GM21723 (cell line): Measurements from ENCODE around the gene COMT.
"Not testable (repeated sequence)": the region's sequence is repeated elsewhere in the genome, so short reads cannot be mapped to it uniquely, and the experiment has no call there.

Source experiments
- ATAC-seq: cut with Tn5 transposase; IDR thresholded peaks from one replicate; pipeline ENCODE4 v1.9.1; 2021; ENCODE audit warnings: mild to moderate bottlenecking, moderate library complexity; ENCODE audit not compliant: unreplicated experiment

The COMT gene

GRCh38 chr22:19907902-19908301, 33.7 kb upstream of the COMT start:
- not testable (repeated sequence) for ATAC-seq

- no peak for ATAC-seq
These were observed 32.0 kb upstream of the COMT start for GRCh38 chr22:19909350-19910179.

GRCh38 chr22:19910180-19910744, 31.3 kb upstream of the COMT start:
- no peak for ATAC-seq

- no peak for ATAC-seq
These were observed 29.9 kb upstream of the COMT start for GRCh38 chr22:19911540-19912270.

GRCh38 chr22:19912271-19912999, 29.1 kb upstream of the COMT start:
- ATAC-seq: no peak

- no peak for ATAC-seq
These were observed 28.1 kb upstream of the COMT start for GRCh38 chr22:19913337-19913936.

- no peak for ATAC-seq
These were observed 27.2 kb upstream of the COMT start for GRCh38 chr22:19914201-19914943.

GRCh38 chr22:19915287-19915954, 26.2 kb upstream of the COMT start:
- no peak for ATAC-seq

- no peak for ATAC-seq
These were observed 25.6 kb upstream of the COMT start for GRCh38 chr22:19916006-19916405.

- no peak for ATAC-seq
These were observed 24.6 kb upstream of the COMT start for GRCh38 chr22:19916941-19917340.

GRCh38 chr22:19917389-19918138, 24.0 kb upstream of the COMT start:
- ATAC-seq: no peak

GRCh38 chr22:19918332-19919106, 23.1 kb upstream of the COMT start:
- ATAC-seq: no peak

GRCh38 chr22:19919701-19920363, 21.7 kb upstream of the COMT start:
- no peak for ATAC-seq

GRCh38 chr22:19921544-19922081, 20.0 kb upstream of the COMT start:
- no peak for ATAC-seq

GRCh38 chr22:19923914-19924513, 17.6 kb upstream of the COMT start:
- no peak for ATAC-seq

GRCh38 chr22:19926028-19926427, 15.5 kb upstream of the COMT start:
- ATAC-seq: not testable (repeated sequence)

- no peak for ATAC-seq
These were observed 13.9 kb upstream of the COMT start for GRCh38 chr22:19927696-19928095.
